Fibroblast of lung (primary cell): ENCODE data around the gene OTUB1. TPM values are rescaled to one million over a fixed set of nuclear protein-coding genes. Genes with fewer than 3 reads are reported as not detected.

Source experiments
- DNase-seq, 2 donors: peaks; one replicate each; pipeline versions ENCODE4 v3.0.0 to v3.0.0-alpha.2; 2010; ENCODE audit warnings: low read depth in 2 of 2
- H2AFZ ChIP-seq: 2 replicates; pipeline ENCODE4 v1.5.1; 2012; ENCODE audit warnings: low read length, control low read depth, inconsistent platforms
- H3K27ac ChIP-seq: 2 replicates; pipeline ENCODE4 v1.5.1; 2011; ENCODE audit warnings: low read length, control low read depth; ENCODE audit not compliant: insufficient read depth
- H3K27me3 ChIP-seq: 2 replicates; pipeline ENCODE4 v1.5.1; 2011; ENCODE audit warnings: mild to moderate bottlenecking, low read length; ENCODE audit not compliant: control insufficient read depth, insufficient read depth
- H3K36me3 ChIP-seq: 2 replicates; pipeline ENCODE4 v1.5.1; 2011; ENCODE audit warnings: low read length; ENCODE audit not compliant: control insufficient read depth, insufficient read depth
- H3K4me1 ChIP-seq: 2 replicates; pipeline ENCODE4 v1.5.1; 2011; ENCODE audit warnings: low read length; ENCODE audit not compliant: control insufficient read depth, insufficient read depth; ENCODE audit errors: extremely low read depth
- H3K4me2 ChIP-seq: 2 replicates; pipeline ENCODE4 v1.5.1; 2011; ENCODE audit warnings: low read length, control low read depth; ENCODE audit not compliant: insufficient read depth; ENCODE audit errors: extremely low read depth
- H3K4me3 ChIP-seq, 4 experiments: fragments of 200-600 bp in 1 of 4; sonication (generic) in 1 of 4; replicated peaks in 1 of 4; 2 replicates each; pipeline ENCODE4 v1.5.1; 2011 to 2016; ENCODE audit warnings: low read length in 4 of 4, low read depth in 3 of 4, mild to moderate bottlenecking in 3 of 4, control low read depth in 2 of 4, inconsistent platforms in 1 of 4, mixed read lengths in 1 of 4; ENCODE audit not compliant: insufficient read depth in 1 of 4; ENCODE audit errors: control extremely low read depth in 1 of 4
- H3K79me2 ChIP-seq: 2 replicates; pipeline ENCODE4 v1.5.1; 2012; ENCODE audit warnings: mild to moderate bottlenecking, low read length, inconsistent platforms; ENCODE audit not compliant: control insufficient read depth, insufficient read depth
- H3K9ac ChIP-seq: 2 replicates; pipeline ENCODE4 v1.5.1; 2011; ENCODE audit warnings: mild to moderate bottlenecking, low read length, control low read depth; ENCODE audit not compliant: insufficient read depth
- H3K9me3 ChIP-seq: 2 replicates; pipeline ENCODE4 v1.5.1; 2012; ENCODE audit warnings: low read depth, low read length; ENCODE audit not compliant: control insufficient read depth, insufficient read depth
- H4K20me1 ChIP-seq: 2 replicates; pipeline ENCODE4 v1.5.1; 2011; ENCODE audit warnings: low read length; ENCODE audit not compliant: control insufficient read depth, insufficient read depth; ENCODE audit errors: extremely low read depth
- CTCF ChIP-seq, 2 donors: IDR thresholded peaks in 1 of 2; conservative IDR thresholded peaks in 1 of 2; 1 replicate in 1 of 2; 2 replicates in 1 of 2; pipeline ENCODE4 v1.5.1; 2011 to 2012; ENCODE audit warnings: low read length in 2 of 2, control low read depth in 1 of 2, inconsistent platforms in 1 of 2, low read depth in 1 of 2, mild to moderate bottlenecking in 1 of 2
- EZH2 ChIP-seq: IDR thresholded peaks from 2 replicates; pipeline ENCODE4 v1.5.1; 2012; ENCODE audit warnings: low read length, control low read depth, mild to moderate bottlenecking; ENCODE audit errors: missing control alignments
- polyA plus RNA-seq, 2 donors: library from polyadenylated mRNA; depleted of rRNA in 1 of 2; stranded (reverse) in 1 of 2; unstranded in 1 of 2; fragments of >200 nt; gene quantifications; 2 replicates each; pipeline ENCODE4 v1.2.1, GENCODE V29; 2011 to 2012; ENCODE audit warnings: missing spikeins in 1 of 2
- total RNA-seq: library from RNA; depleted of rRNA; stranded (reverse); fragments of >200 nt; gene quantifications from 2 replicates; pipeline ENCODE4 v1.2.1, GENCODE V29; 2014

The OTUB1 gene
- total and polyA plus RNA-seq, 2 donors (not counting 1 experiment from before 2014, with no cell fraction given), result 37.8 to 113 TPM

- Histone ChIP-seq H3K4me2 (peak overlapping the region; percentile 83), H3K9me3 (no peaks in the 10 kb centered on the region), H3K4me1 (peaks cover 7% of the 10 kb centered on the region), H3K27ac (no peak overlapping the region), H3K4me3 (peak overlapping the region; percentile 2 to 46 (median 25)), H3K9ac (no peak overlapping the region), H3K27me3 (no peaks in the 10 kb centered on the region), H3K79me2 (no peaks in the 10 kb centered on the region), H2AFZ (peak overlapping the region; percentile 59), H3K36me3 (no peaks in the 10 kb centered on the region), H4K20me1 (no peaks in the 10 kb centered on the region)
- peak in 1 of 2 donors; percentile 18 for DNase-seq
- TF ChIP-seq CTCF (conservative IDR thresholded peaks at IDR 0.05 in 1 of 2, IDR thresholded peaks at IDR 0.05 in 1 of 2; ENCODE audit: low read depth in 1 of 2, low read length in 2 of 2), result peak; percentile 18 to 19
- no peak for TF ChIP-seq EZH2
Observed at GRCh38 chr11:64007629-64008282, 21.5 kb downstream of the OTUB1 start.

GRCh38 chr11:64008283-64008913 lies 22.2 kb downstream of the OTUB1 start:
- TF ChIP-seq CTCF (conservative IDR thresholded peaks at IDR 0.05 in 1 of 2, IDR thresholded peaks at IDR 0.05 in 1 of 2; ENCODE audit: low read depth in 1 of 2, low read length in 2 of 2) (no peak), EZH2 (no peak)
- Histone ChIP-seq H3K27me3 (no peaks in the 10 kb centered on the region), H3K9ac (no peak overlapping the region), H4K20me1 (no peaks in the 10 kb centered on the region), H3K4me1 (peaks cover 7% of the 10 kb centered on the region), H3K79me2 (no peaks in the 10 kb centered on the region), H3K36me3 (no peaks in the 10 kb centered on the region), H2AFZ (no peak overlapping the region), H3K4me3 (peak overlapping the region in 1 of 4 experiments; percentile 46), H3K27ac (no peak overlapping the region), H3K4me2 (peak overlapping the region; percentile 83), H3K9me3 (no peaks in the 10 kb centered on the region)
- no peak for DNase-seq

- H3K9ac ChIP-seq, result no peak overlapping the region
- no peak overlapping the region for H3K4me3 ChIP-seq
- H3K4me1 ChIP-seq, result peaks cover 7% of the 10 kb centered on the region
- H3K27ac ChIP-seq, result no peak overlapping the region
- no peaks in the 10 kb centered on the region for H3K36me3 ChIP-seq
- no peak for DNase-seq
- H2AFZ ChIP-seq, result no peak overlapping the region
- no peaks in the 10 kb centered on the region for H3K27me3 ChIP-seq
- H4K20me1 ChIP-seq, result no peaks in the 10 kb centered on the region
- H3K4me2 ChIP-seq, result no peak overlapping the region
- no peaks in the 10 kb centered on the region for H3K79me2 ChIP-seq
- no peaks in the 10 kb centered on the region for H3K9me3 ChIP-seq
- TF ChIP-seq CTCF (conservative IDR thresholded peaks at IDR 0.05 in 1 of 2, IDR thresholded peaks at IDR 0.05 in 1 of 2; ENCODE audit: low read depth in 1 of 2, low read length in 2 of 2), result no peak
- no peak for TF ChIP-seq EZH2
Observed at GRCh38 chr11:64008914-64009633, 22.8 kb downstream of the OTUB1 start.
